Activated B cell treated with CpG ODN at 0.5 μM for 24 hours (primary cell): ENCODE measurements around the gene KRT37. TPM values are rescaled to one million over a fixed set of nuclear protein-coding genes. Genes with fewer than 3 reads are reported as not detected.

ENCODE experiments used
- ATAC-seq: fragments of 200-7000 bp; cut with Tn5 transposase; one replicate; pipeline ENCODE4 v1.10.0; 2021; ENCODE audit warnings: low read depth, mild to moderate bottlenecking, moderate library complexity
- CTCF ChIA-PET: fragments of 350-600 bp; sonication (Branson Sonifier 250); formaldehyde crosslinking; loops from one replicate; lab custom pipeline; 2021; ENCODE audit warnings: antibody characterized with exemption; lab: Charles Lee
- POLR2A ChIA-PET: fragments of 350-600 bp; sonication (Branson Sonifier 250); formaldehyde crosslinking; loops from one replicate; lab custom pipeline; 2021; ENCODE audit warnings: antibody characterized with exemption; lab: Charles Lee
- DNase-seq: peaks from one replicate; pipeline ENCODE4 v3.0.0; 2022
- H3K27ac Mint-ChIP-seq: one replicate; pipeline ENCODE4 v1.8.0; 2020; ENCODE audit warnings: mixed read lengths
- H3K27me3 Mint-ChIP-seq: one replicate; pipeline ENCODE4 v1.8.0; 2021; ENCODE audit warnings: mixed read lengths
- H3K36me3 Mint-ChIP-seq: one replicate; pipeline ENCODE4 v1.8.0; 2021; ENCODE audit warnings: low read depth, mixed read lengths
- H3K4me1 Mint-ChIP-seq: one replicate; pipeline ENCODE4 v1.8.0; 2021; ENCODE audit warnings: mixed read lengths
- H3K4me3 Mint-ChIP-seq: one replicate; pipeline ENCODE4 v1.8.0; 2020; ENCODE audit warnings: mild to moderate bottlenecking, mixed read lengths
- H3K9me3 Mint-ChIP-seq: one replicate; pipeline ENCODE4 v1.8.0; 2020; ENCODE audit warnings: mixed read lengths
- CTCF ChIP-seq: fragments of 200-600 bp; IDR thresholded peaks from one replicate; pipeline ENCODE4 v1.8.0; 2022; ENCODE audit warnings: antibody characterized with exemption, mild to moderate bottlenecking
- intact Hi-C: fragments of 100-400 bp; cut with micrococcal nuclease; formaldehyde crosslinking; loops from one replicate; pipeline ENCODE4 v1.15.1; 2024
- total RNA-seq: library from RNA; stranded (reverse); gene quantifications from 2 replicates; pipeline ENCODE4 v1.2.3, GENCODE V29; 2022

Gene KRT37
- total RNA-seq, 1 donor from 2014 or later: not detected

- H3K27ac Mint-ChIP-seq: no peak overlapping the region
- peaks cover 12% of the 10 kb centered on the region for H3K9me3 Mint-ChIP-seq
- no peaks in the 10 kb centered on the region for H3K4me1 Mint-ChIP-seq
- TF ChIP-seq CTCF: no peak
- intact Hi-C loops: no loop called here
- DNase-seq: no peak
- ATAC-seq: no peak
- no peaks in the 10 kb centered on the region for H3K36me3 Mint-ChIP-seq
- peaks cover 52% of the 10 kb centered on the region for H3K27me3 Mint-ChIP-seq
- POLR2A ChIA-PET: no interaction called here
- CTCF ChIA-PET: interaction anchor here (1.0 kb wide), 1 partner anchor 13 kb away, joined by 3 read pairs; no protein-coding TSS in a partner anchor
- no peak overlapping the region for H3K4me3 Mint-ChIP-seq
Observed at GRCh38 chr17:41391535-41391934, 32.9 kb downstream of the KRT37 start.

- Mint-ChIP-seq H3K36me3 (no peaks in the 10 kb centered on the region), H3K27ac (no peak overlapping the region), H3K4me1 (no peaks in the 10 kb centered on the region), H3K9me3 (peaks cover 16% of the 10 kb centered on the region), H3K4me3 (no peak overlapping the region), H3K27me3 (peaks cover 48% of the 10 kb centered on the region)
- ATAC-seq (no peak), DNase-seq (no peak)
- no peak for TF ChIP-seq CTCF
- ChIA-PET CTCF (no interaction called here), POLR2A (no interaction called here)
- intact Hi-C loops: no loop called here
Observed at GRCh38 chr17:41390411-41390938, 33.9 kb downstream of the KRT37 start.

GRCh38 chr17:41387670-41388069 lies 36.7 kb downstream of the KRT37 start:
- Mint-ChIP-seq H3K4me1 (no peaks in the 10 kb centered on the region), H3K9me3 (peaks cover 19% of the 10 kb centered on the region), H3K27ac (no peak overlapping the region), H3K36me3 (no peaks in the 10 kb centered on the region), H3K27me3 (peaks cover 37% of the 10 kb centered on the region), H3K4me3 (no peak overlapping the region)
- ChIA-PET POLR2A (no interaction called here), CTCF (no interaction called here)
- intact Hi-C loops: no loop called here
- DNase-seq: no peak
- no peak for ATAC-seq
- TF ChIP-seq CTCF: no peak

GRCh38 chr17:41386227-41386626 lies 38.2 kb downstream of the KRT37 start:
- Mint-ChIP-seq H3K9me3 (peaks cover 19% of the 10 kb centered on the region), H3K27ac (no peak overlapping the region), H3K27me3 (peaks cover 28% of the 10 kb centered on the region), H3K36me3 (no peaks in the 10 kb centered on the region), H3K4me3 (no peak overlapping the region), H3K4me1 (no peaks in the 10 kb centered on the region)
- intact Hi-C loops: no loop called here
- no peak for ATAC-seq
- DNase-seq: no peak
- CTCF ChIA-PET: no interaction called here
- POLR2A ChIA-PET: no interaction called here
- TF ChIP-seq CTCF: no peak

GRCh38 chr17:41383690-41384089 lies 40.7 kb downstream of the KRT37 start:
- no peak overlapping the region for H3K27ac Mint-ChIP-seq
- POLR2A ChIA-PET: no interaction called here
- DNase-seq (no peak), ATAC-seq (no peak)
- H3K4me3 Mint-ChIP-seq: no peak overlapping the region
- CTCF ChIA-PET: no interaction called here
- peaks cover 22% of the 10 kb centered on the region for H3K27me3 Mint-ChIP-seq
- intact Hi-C loops: no loop called here
- no peaks in the 10 kb centered on the region for H3K36me3 Mint-ChIP-seq
- H3K9me3 Mint-ChIP-seq: peaks cover 19% of the 10 kb centered on the region
- no peaks in the 10 kb centered on the region for H3K4me1 Mint-ChIP-seq
- no peak for TF ChIP-seq CTCF
